Measurements from ENCODE around the gene STOX2. TPM values are rescaled to one million over a fixed set of nuclear protein-coding genes. Genes with fewer than 3 reads are reported as not detected.

Gene STOX2
- polyA plus RNA-seq, 1 of the 3 experiments (the other 2 are of a cell fraction), result 0.16 TPM

GRCh38 chr4:183909187-183909586, 4.1 kb downstream of the STOX2 start:
- CTCF ChIA-PET, result interaction anchor here (1.3 to 6.8 kb wide), 3 partner anchors 10 to 191 kb away, joined by 3 to 64 read pairs (median 9); no protein-coding TSS in a partner anchor
- Histone ChIP-seq H2AFZ (ENCODE audit: low read depth) (no peak overlapping the region), H3K9me2 (no peaks in the 10 kb centered on the region), H3K27me3 (ENCODE audit: insufficient read depth) (peaks cover 45% of the 10 kb centered on the region), H4K20me1 (ENCODE audit: insufficient read depth) (no peaks in the 10 kb centered on the region), H3K4me2 (no peak overlapping the region), H3F3A (replicated peaks; ENCODE audit: insufficient read depth) (no peaks in the 10 kb centered on the region), H3K9me3 (no peaks in the 10 kb centered on the region), H3K4me1 (ENCODE audit: control insufficient read depth in 1 of 2, insufficient read depth in 2 of 2, low read depth in 1 of 2, low read length in 1 of 2) (peaks cover 0 to 14% of the 10 kb centered on the region in 2 experiments; a peak in 2 of 4 replicates), H3K79me2 (ENCODE audit: insufficient read depth) (no peaks in the 10 kb centered on the region), H3K36me3 (replicated peaks in 1 of 2; ENCODE audit: control insufficient read depth in 1 of 2, insufficient read depth in 2 of 2, low read length in 1 of 2) (no peaks in the 10 kb centered on the region), H3K4me3 (ENCODE audit: low read depth in 2 of 2, low read length in 1 of 2) (no peak overlapping the region), H3K9ac (no peak overlapping the region), H3K27ac (ENCODE audit: low read depth in 2 of 2, low read length in 1 of 2) (no peak overlapping the region)
- TF ChIP-seq TCF12 (IDR thresholded peaks at IDR 0.05), result no peak
- TF ChIP-seq FOSL2 (IDR thresholded peaks at IDR 0.05; ENCODE audit: borderline replicate concordance, low read depth), result no peak
- TF ChIP-seq NRF1 (IDR thresholded peaks at IDR 0.05; ENCODE audit: low read depth, low read length), result no peak
- TF ChIP-seq ELF1 (IDR thresholded peaks at IDR 0.05), result no peak
- no peak for TF ChIP-seq SIN3A (IDR thresholded peaks at IDR 0.05; ENCODE audit: borderline replicate concordance, low read depth, low read length)
- TF ChIP-seq, protein P1, sequence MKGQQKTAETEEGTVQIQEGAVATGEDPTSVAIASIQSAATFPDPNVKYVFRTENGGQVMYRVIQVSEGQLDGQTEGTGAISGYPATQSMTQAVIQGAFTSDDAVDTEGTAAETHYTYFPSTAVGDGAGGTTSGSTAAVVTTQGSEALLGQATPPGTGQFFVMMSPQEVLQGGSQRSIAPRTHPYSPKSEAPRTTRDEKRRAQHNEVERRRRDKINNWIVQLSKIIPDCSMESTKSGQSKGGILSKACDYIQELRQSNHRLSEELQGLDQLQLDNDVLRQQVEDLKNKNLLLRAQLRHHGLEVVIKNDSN (IDR thresholded peaks at IDR 0.05; ENCODE audit: borderline replicate concordance, low read depth), result no peak
- no peak for TF ChIP-seq POLR2AphosphoS5 (IDR thresholded peaks at IDR 0.05; ENCODE audit: low read depth, low read length)
- TF ChIP-seq PBX3 (IDR thresholded peaks at IDR 0.05), result no peak
- no peak for TF ChIP-seq EZH2phosphoT487 (IDR thresholded peaks at IDR 0.05; ENCODE audit: borderline replicate concordance, low read depth)
- no peak for TF ChIP-seq RAD21 (IDR thresholded peaks at IDR 0.05; ENCODE audit: low read length)
- no peak for TF ChIP-seq RFX5 (IDR thresholded peaks at IDR 0.05; ENCODE audit: low read length)
- TF ChIP-seq NFIC (IDR thresholded peaks at IDR 0.05; ENCODE audit: borderline replicate concordance), result no peak
- TF ChIP-seq GATA2 (CRISPR knock-in tag; IDR thresholded peaks at IDR 0.05), result no peak
- TF ChIP-seq MXI1 (IDR thresholded peaks at IDR 0.05; ENCODE audit: low read depth, low read length), result no peak
- no peak for TF ChIP-seq EP300 (IDR thresholded peaks at IDR 0.05; ENCODE audit: borderline replicate concordance in 1 of 2, low read depth in 1 of 2, low read length in 1 of 2)
- DNase-seq, result no peak
- POLR2A ChIA-PET, result no interaction called here

DNA sequence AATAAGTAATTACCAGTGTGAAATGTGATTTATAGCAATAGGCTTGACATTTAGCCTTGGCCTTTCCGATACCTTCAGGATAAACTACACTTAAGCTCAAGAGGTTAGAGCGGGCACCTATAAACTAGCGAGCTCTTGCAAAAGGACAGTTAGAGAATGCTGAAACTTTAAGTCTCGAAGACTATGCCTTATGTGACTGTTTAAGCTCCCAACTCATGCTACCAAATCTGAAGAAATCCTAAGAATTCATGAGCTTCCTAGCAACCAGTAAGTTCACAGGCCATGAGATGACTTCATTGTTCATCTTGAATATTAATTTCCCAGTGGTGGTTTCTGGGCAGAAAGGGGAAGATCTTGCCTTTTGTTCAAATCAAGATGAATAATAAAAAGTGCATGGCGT, 4.7 kb downstream of the STOX2 start:
- Histone ChIP-seq H3K36me3 (replicated peaks in 1 of 2; ENCODE audit: control insufficient read depth in 1 of 2, insufficient read depth in 2 of 2, low read length in 1 of 2) (no peaks in the 10 kb centered on the region), H3K27me3 (ENCODE audit: insufficient read depth) (peaks cover 39% of the 10 kb centered on the region), H3F3A (replicated peaks; ENCODE audit: insufficient read depth) (no peaks in the 10 kb centered on the region), H3K4me3 (ENCODE audit: low read depth in 2 of 2, low read length in 1 of 2) (no peak overlapping the region), H3K79me2 (ENCODE audit: insufficient read depth) (no peaks in the 10 kb centered on the region), H3K9me3 (no peaks in the 10 kb centered on the region), H3K4me1 (ENCODE audit: control insufficient read depth in 1 of 2, insufficient read depth in 2 of 2, low read depth in 1 of 2, low read length in 1 of 2) (peaks cover 0 to 14% of the 10 kb centered on the region in 2 experiments; a peak in 2 of 4 replicates), H3K27ac (ENCODE audit: low read depth in 2 of 2, low read length in 1 of 2) (no peak overlapping the region), H3K9me2 (no peaks in the 10 kb centered on the region), H3K9ac (no peak overlapping the region), H2AFZ (ENCODE audit: low read depth) (no peak overlapping the region), H4K20me1 (ENCODE audit: insufficient read depth) (no peaks in the 10 kb centered on the region), H3K4me2 (no peak overlapping the region)
- ChIA-PET CTCF (interaction anchor here (1.3 to 1.8 kb wide), 2 partner anchors 9 to 190 kb away, joined by 3 to 9 read pairs; no protein-coding TSS in a partner anchor), POLR2A (interaction anchor here (0.8 kb wide), 1 partner anchor 9 kb away, joined by 4 read pairs; no protein-coding TSS in a partner anchor)
- TF ChIP-seq NRF1 (IDR thresholded peaks at IDR 0.05; ENCODE audit: low read depth, low read length) (no peak), RAD21 (IDR thresholded peaks at IDR 0.05; ENCODE audit: low read length) (no peak), GABPA (IDR thresholded peaks at IDR 0.05; ENCODE audit: low read depth) (no peak)
- TF ChIP-seq, protein P2, sequence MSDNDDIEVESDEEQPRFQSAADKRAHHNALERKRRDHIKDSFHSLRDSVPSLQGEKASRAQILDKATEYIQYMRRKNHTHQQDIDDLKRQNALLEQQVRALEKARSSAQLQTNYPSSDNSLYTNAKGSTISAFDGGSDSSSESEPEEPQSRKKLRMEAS (IDR thresholded peaks at IDR 0.05; ENCODE audit: low read depth), result no peak
- DNase-seq, result no peak
- WGBS (ENCODE audit: low lambda C conversion rate), result 67% methylated on average over 5 of the region's 5 CpGs

Data from SK-N-SH (cell line).